Keratinocyte (primary cell): ENCODE data around the gene EML1.

Experiments used
- EZH2 ChIP-seq: IDR thresholded peaks from one replicate; pipeline ENCODE4 v1.6.1; 2012; ENCODE audit warnings: inconsistent platforms, mild to moderate bottlenecking, low read length, moderate library complexity
- TF ChIP-seq, protein P1 (sequence below), 3 experiments: IDR thresholded peaks in 1 of 3; conservative IDR thresholded peaks in 1 of 3; optimal IDR thresholded peaks in 1 of 3; 2 replicates in 2 of 3; 3 replicates in 1 of 3; pipeline versions ENCODE3 to v1.5.1; 2011; ENCODE audit warnings: low read length in 3 of 3, mild to moderate bottlenecking in 3 of 3, moderate library complexity in 2 of 3, control low read depth in 1 of 3, inconsistent platforms in 1 of 3; ENCODE audit not compliant: insufficient read depth in 2 of 3; ENCODE audit errors: extremely low read depth in 1 of 3

DNA sequence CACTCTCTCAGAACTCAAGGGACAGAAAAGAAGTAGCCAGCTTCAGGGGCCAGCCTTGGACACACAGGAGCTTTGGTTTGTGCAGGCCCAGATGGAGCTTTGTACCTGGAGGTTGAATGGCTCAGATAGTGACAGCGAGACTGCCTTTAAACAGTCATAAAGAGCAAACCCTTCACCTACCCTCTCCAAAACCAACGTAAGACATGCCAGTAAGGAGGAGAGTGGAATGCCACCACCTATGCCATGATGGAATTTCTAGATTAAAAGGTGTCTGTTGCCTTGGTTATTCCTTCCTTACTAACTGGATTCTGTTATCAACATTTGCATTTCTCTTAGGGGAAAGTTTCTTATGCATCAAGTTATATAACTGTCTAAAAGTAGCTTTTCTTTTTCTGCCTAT, 98.1 kb downstream of the EML1 start:
- TF ChIP-seq, protein P1, sequence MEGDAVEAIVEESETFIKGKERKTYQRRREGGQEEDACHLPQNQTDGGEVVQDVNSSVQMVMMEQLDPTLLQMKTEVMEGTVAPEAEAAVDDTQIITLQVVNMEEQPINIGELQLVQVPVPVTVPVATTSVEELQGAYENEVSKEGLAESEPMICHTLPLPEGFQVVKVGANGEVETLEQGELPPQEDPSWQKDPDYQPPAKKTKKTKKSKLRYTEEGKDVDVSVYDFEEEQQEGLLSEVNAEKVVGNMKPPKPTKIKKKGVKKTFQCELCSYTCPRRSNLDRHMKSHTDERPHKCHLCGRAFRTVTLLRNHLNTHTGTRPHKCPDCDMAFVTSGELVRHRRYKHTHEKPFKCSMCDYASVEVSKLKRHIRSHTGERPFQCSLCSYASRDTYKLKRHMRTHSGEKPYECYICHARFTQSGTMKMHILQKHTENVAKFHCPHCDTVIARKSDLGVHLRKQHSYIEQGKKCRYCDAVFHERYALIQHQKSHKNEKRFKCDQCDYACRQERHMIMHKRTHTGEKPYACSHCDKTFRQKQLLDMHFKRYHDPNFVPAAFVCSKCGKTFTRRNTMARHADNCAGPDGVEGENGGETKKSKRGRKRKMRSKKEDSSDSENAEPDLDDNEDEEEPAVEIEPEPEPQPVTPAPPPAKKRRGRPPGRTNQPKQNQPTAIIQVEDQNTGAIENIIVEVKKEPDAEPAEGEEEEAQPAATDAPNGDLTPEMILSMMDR (optimal IDR thresholded peaks at IDR 0.05 in 1 of 3, IDR thresholded peaks at IDR 0.05 in 1 of 3, conservative IDR thresholded peaks at IDR 0.05 in 1 of 3; ENCODE audit: extremely low read depth in 1 of 3, insufficient read depth in 2 of 3, low read length in 3 of 3): no peak
- no peak for TF ChIP-seq EZH2
